Thoracic aorta (tissue), 2 donors: ENCODE results near the gene KIF26B. TPM values are rescaled to one million over a fixed set of nuclear protein-coding genes. Genes with fewer than 3 reads are reported as not detected.

Experiments
- ATAC-seq: fragments of 150-250 bp; one replicate; pipeline ENCODE4 v1.8.0; 2017; ENCODE audit warnings: low read depth; ENCODE audit not compliant: insufficient number of reproducible peaks, low FRiP score
- DNase-seq: peaks from one replicate; pipeline ENCODE4 v3.0.0-alpha.2; 2020; ENCODE audit warnings: low spot score
- H3K27ac ChIP-seq, 2 donors: fragments of 200-600 bp; sonication (generic); 1 replicate in 1 of 2; 2 replicates in 1 of 2; pipeline ENCODE4 v1.5.1; 2016; ENCODE audit warnings: mild to moderate bottlenecking in 2 of 2, moderate library complexity in 2 of 2
- H3K27me3 ChIP-seq: fragments of 200-600 bp; sonication (generic); replicated peaks from 2 replicates; pipeline ENCODE4 v1.6.0; 2016; ENCODE audit warnings: mild to moderate bottlenecking; ENCODE audit not compliant: insufficient read depth
- H3K36me3 ChIP-seq: fragments of 200-600 bp; sonication (generic); one replicate; pipeline ENCODE4 v1.5.1; 2016
- H3K4me1 ChIP-seq, 2 donors: fragments of 200-600 bp; sonication (generic); 1 replicate in 1 of 2; 2 replicates in 1 of 2; pipeline versions ENCODE4 v1.5.1 to v1.6.0; 2016; ENCODE audit warnings: low read depth in 2 of 2, mild to moderate bottlenecking in 1 of 2; ENCODE audit not compliant: control insufficient read depth in 1 of 2
- H3K4me3 ChIP-seq: fragments of 200-600 bp; sonication (generic); 2 replicates; pipeline ENCODE4 v1.5.1; 2016; ENCODE audit warnings: mild to moderate bottlenecking
- H3K9me3 ChIP-seq: fragments of 200-600 bp; sonication (generic); 2 replicates; pipeline ENCODE4 v1.5.1; 2016
- total RNA-seq, 2 donors: library from RNA; depleted of rRNA; stranded (reverse); fragments of >200 nt; gene quantifications; one replicate each; pipeline versions ENCODE4 v1.1.0 to v1.2.3, GENCODE V29; 2016
- TF ChIP-seq, protein P1 (sequence below): fragments of 200-600 bp; sonication (generic); IDR thresholded peaks from one replicate; pipeline ENCODE4 v1.5.1; 2019; ENCODE audit warnings: antibody characterized with exemption

KIF26B gene
- total RNA-seq, 2 donors from 2014 or later: 0.14 to 0.41 TPM

DNA sequence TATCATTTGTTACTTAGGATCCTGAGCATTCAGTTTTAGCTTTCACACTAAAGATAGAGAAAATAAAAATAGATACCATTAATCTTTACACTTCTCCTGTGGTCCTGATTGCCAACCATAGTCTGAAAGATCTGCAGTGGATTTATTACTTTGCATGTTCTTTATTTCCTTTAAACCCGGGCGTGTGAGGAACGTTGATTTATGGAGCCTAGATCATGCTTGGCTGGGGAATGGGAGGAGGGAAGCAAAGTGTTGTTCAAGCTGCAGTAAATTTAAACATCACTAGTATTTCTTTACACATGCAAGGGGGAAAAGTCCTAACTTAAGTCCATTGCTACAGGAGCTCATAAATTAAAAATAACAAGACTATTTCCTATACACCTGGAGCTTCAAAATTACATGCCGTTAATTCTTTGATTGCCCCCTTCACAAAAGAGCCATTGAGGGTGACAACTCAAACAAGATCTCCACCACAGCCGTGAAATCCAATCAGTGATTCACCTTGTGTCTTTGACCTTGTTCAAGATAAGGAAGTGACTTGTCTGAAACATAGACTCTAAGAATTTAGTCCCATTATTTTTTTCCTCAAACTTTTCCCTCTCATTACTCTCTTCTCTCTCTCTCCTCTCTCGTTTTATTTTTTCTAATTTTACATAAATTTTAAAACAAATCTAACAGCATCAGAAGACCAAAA is 282.7 kb downstream of the KIF26B start:
- TF ChIP-seq, protein P1, sequence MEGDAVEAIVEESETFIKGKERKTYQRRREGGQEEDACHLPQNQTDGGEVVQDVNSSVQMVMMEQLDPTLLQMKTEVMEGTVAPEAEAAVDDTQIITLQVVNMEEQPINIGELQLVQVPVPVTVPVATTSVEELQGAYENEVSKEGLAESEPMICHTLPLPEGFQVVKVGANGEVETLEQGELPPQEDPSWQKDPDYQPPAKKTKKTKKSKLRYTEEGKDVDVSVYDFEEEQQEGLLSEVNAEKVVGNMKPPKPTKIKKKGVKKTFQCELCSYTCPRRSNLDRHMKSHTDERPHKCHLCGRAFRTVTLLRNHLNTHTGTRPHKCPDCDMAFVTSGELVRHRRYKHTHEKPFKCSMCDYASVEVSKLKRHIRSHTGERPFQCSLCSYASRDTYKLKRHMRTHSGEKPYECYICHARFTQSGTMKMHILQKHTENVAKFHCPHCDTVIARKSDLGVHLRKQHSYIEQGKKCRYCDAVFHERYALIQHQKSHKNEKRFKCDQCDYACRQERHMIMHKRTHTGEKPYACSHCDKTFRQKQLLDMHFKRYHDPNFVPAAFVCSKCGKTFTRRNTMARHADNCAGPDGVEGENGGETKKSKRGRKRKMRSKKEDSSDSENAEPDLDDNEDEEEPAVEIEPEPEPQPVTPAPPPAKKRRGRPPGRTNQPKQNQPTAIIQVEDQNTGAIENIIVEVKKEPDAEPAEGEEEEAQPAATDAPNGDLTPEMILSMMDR: no peak
- H3K4me3 ChIP-seq: no peak overlapping the region
- no peaks in the 10 kb centered on the region for H3K27me3 ChIP-seq
- ATAC-seq: no peak
- H3K36me3 ChIP-seq: no peaks in the 10 kb centered on the region
- no peaks in the 10 kb centered on the region for H3K9me3 ChIP-seq
- DNase-seq: no peak
- H3K27ac ChIP-seq: no peak overlapping the region
- H3K4me1 ChIP-seq: no peaks in the 10 kb centered on the region

DNA sequence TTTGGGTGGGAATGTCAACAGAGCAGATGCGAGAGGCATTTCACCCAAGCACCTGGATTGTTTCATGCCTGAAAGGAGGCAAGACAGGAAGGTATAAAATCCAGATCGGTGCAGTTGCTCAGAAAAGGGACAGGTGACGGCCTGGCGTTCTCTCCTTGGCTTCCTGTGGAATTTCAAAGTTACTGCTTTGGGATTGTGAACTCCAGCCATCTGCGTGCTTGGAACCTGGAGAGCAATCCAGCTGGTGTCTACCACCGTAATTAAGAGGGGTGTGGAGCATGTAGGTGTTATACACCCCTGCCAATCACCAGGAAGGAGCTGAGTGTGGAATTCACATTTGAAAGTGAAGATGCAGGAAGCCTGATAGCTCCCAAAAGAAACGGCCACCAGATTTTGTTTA is 286.1 kb downstream of the KIF26B start:
- Histone ChIP-seq H3K27me3 (no peaks in the 10 kb centered on the region), H3K27ac (no peak overlapping the region), H3K9me3 (no peaks in the 10 kb centered on the region), H3K36me3 (no peaks in the 10 kb centered on the region), H3K4me1 (no peaks in the 10 kb centered on the region), H3K4me3 (no peak overlapping the region)
- TF ChIP-seq, protein P1: no peak
- DNase-seq (no peak), ATAC-seq (no peak)

DNA sequence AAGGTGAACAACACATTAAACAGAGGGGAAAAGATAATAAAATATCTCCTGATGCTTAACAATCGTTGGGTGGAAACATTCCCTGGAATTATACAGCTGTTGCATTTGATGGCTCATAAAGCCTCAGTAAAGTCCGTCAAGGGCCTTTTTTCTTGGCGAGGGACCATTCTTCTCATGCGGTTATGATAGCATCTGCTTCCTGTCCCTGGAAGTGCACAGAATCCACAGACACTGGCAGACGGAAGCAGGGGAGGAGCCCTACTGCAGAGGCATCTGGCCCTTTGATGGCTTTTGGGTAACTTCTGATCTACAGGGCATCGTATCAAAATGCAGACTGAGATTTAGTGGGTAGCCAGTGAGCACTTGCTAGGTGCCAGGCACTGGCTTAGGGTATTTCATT is 286.9 kb downstream of the KIF26B start:
- TF ChIP-seq, protein P1: no peak
- Histone ChIP-seq H3K27me3 (no peaks in the 10 kb centered on the region), H3K9me3 (no peaks in the 10 kb centered on the region), H3K27ac (no peak overlapping the region), H3K36me3 (no peaks in the 10 kb centered on the region), H3K4me1 (no peaks in the 10 kb centered on the region), H3K4me3 (no peak overlapping the region)
- DNase-seq (no peak), ATAC-seq (no peak)

DNA sequence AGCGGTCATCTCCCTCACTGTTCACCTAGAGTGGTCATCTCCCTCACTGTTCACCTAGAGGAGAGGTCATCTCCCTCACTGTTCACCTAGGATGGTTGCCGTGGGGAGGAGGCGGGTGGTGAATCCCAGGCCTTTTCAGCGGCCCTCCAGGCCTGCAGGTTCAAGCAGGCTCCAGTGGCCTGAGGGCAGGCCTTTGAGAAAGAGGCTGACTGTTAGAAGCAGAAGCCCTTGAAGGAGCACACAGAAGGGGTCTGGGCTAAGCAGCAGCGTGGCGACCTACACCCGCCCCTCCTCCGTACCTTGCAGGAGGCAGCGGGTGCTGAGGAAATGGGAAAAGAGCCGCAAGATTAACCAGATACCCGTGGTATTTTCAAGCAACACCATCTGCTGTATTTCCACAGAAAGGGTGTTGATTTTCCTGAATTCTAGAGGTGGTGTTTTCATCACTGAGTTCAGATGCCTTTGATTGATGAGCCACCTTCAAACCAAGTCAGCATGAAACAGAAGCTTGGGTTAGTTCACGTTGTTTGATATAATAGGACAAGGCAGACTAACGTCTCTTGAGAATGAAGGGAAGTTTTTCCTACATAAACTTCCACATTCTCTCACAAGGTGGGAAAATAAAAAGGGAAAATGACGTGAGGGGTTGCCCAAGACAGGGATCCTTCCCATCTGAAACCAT is 289.5 kb downstream of the KIF26B start:
- ATAC-seq (no peak), DNase-seq (no peak)
- TF ChIP-seq, protein P1: no peak
- Histone ChIP-seq H3K4me1 (no peaks in the 10 kb centered on the region), H3K27ac (no peak overlapping the region), H3K4me3 (no peak overlapping the region), H3K27me3 (no peaks in the 10 kb centered on the region), H3K36me3 (no peaks in the 10 kb centered on the region), H3K9me3 (no peaks in the 10 kb centered on the region)

DNA sequence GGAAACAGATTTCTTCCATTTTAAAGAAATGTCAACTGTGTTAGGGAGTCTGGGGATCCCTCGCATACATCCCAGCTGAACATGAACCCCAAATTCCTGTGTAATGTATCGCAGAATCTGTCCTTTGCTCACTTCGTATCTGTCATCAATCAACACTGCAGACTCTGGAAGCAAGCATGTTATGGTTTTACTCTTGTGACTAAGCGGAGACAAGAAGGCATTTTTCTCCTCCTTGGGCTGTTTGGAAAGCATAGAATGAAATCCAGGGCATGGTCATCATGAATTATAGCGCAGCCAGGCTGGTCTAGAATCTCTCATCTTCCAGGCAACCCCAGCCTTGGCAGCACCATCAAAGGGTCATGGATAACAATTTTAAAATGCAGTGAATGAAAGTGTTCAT is 290.2 kb downstream of the KIF26B start:
- H3K4me3 ChIP-seq: no peak overlapping the region
- ATAC-seq: no peak
- H3K4me1 ChIP-seq: no peaks in the 10 kb centered on the region
- H3K9me3 ChIP-seq: no peaks in the 10 kb centered on the region
- TF ChIP-seq, protein P1: no peak
- H3K36me3 ChIP-seq: no peaks in the 10 kb centered on the region
- no peaks in the 10 kb centered on the region for H3K27me3 ChIP-seq
- DNase-seq: no peak
- no peak overlapping the region for H3K27ac ChIP-seq
